ENCODE data around the gene VAX1.
A peak's percentile ranks its signal among the peaks of the same experiment; 100 is the strongest.
"Not testable (repeated sequence)": the region's sequence is repeated elsewhere in the genome, so short reads cannot be mapped to it uniquely, and the experiment has no call there.

VAX1 gene, protein sequence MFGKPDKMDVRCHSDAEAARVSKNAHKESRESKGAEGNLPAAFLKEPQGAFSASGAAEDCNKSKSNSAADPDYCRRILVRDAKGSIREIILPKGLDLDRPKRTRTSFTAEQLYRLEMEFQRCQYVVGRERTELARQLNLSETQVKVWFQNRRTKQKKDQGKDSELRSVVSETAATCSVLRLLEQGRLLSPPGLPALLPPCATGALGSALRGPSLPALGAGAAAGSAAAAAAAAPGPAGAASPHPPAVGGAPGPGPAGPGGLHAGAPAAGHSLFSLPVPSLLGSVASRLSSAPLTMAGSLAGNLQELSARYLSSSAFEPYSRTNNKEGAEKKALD

GRCh38 chr10:117137911-117138642 is at the start of gene VAX1:
TSS of gene VAX1 (minus strand) at chr10:117138270. CDS start at chr10:117138056, 214 bp downstream.
- DNase-seq (ENCODE audit: low read depth): no peak

DNA sequence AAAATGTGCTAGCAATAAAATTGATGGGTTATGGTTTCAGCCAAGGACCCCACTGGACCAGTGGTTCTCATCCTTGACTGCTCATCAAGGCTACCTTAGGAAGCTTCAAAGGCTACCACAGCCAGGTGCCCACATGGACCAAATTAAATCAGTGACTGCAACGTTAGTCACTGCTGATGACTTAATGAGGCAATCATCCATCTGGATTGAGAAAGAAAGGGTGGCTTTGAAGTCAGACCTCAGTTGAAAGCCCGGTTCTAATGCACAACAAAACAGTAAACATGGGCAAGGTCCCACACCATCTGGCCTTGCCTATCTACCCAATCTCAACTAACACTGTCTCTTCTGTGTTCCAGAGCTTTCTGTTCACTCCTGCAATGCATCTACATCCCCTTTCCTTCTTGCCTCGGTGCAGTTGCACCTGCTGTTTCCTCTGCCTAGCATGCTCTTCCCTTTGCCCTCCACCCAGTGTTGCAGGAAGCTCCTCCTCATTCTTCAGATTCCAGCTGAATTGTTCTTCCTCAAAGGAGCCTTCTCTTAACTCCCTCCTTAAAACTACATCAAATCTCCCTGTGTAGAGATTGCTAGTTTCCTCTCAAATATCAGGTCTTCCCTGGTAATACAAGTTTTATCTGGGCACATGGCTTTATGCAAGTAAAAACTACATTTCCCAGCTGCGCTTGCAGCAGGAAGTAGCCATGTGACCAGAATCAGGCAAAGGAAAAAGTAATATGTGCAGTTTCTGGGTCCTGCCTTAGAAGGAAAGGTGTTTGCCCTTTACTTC is 49.0 kb upstream of the VAX1 start:
- DNase-seq (ENCODE audit: low read depth): no peak

- DNase-seq (ENCODE audit: low read depth): not testable (repeated sequence)
Observed at GRCh38 chr10:117185817-117186216, 47.7 kb upstream of the VAX1 start.

DNA sequence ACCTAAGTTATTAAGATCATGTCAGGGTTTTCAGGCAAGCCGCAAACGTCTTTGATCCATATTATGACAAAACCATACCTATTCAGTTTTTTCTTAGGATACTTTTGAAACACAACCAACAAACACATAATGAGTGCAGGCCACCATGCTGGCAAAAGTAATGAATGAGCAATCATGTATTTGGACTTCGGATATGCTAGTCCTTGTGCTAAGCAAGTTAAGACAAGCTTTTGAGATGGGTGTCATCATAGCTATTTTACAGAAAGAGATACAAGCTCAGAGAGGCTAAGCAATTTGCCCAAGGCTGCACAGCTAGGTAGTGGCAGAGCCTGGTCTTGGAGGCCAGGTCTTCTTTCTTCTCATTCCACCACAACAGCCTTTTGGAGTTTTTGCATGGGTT is 46.8 kb upstream of the VAX1 start:
- no peak for DNase-seq (ENCODE audit: low read depth)

- DNase-seq (ENCODE audit: low read depth): no peak
Observed at GRCh38 chr10:117184296-117184695, 46.2 kb upstream of the VAX1 start.

- no peak for DNase-seq (ENCODE audit: low read depth)
Observed at GRCh38 chr10:117178190-117178589, 40.1 kb upstream of the VAX1 start.

- peak; percentile 60 for DNase-seq (ENCODE audit: low read depth)
Observed at GRCh38 chr10:117175901-117176534, 37.9 kb upstream of the VAX1 start.

DNA sequence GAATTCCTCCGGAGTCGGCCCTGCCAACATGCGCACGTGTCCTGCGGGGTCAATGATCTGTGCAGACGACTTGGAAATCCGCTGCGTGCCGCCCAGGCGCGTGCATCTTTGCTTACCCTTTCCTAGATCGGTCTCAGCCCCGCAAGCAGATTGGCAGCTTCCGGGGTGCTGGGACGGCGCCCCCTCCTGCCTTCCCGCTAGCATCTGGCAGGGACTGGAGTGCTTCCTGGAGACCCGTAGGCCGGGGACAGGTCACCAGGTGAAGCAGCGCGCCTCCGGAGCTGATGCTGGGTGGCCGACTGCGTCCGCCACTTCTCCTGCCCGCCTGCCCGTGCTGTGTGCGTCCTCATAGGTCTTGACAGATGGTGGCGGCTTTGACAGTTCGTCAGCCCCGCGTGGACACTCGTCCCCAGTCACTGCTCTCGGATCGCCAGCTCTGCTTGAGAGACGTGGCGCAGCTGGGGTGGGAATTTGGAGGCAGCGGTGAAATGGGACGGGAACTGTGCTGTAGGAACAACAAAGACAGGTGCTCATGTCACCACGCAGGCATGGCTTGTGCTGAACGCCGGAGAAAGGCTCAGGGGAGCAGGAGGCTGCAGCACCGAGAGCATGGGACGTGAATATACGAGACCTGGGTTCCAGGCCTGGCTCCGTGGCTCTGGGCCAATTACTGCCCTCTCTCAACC is 37.3 kb upstream of the VAX1 start:
- no peak for DNase-seq (ENCODE audit: low read depth)

- DNase-seq (ENCODE audit: low read depth): peak; percentile 29
Observed at GRCh38 chr10:117174439-117175214, 36.6 kb upstream of the VAX1 start.

DNA sequence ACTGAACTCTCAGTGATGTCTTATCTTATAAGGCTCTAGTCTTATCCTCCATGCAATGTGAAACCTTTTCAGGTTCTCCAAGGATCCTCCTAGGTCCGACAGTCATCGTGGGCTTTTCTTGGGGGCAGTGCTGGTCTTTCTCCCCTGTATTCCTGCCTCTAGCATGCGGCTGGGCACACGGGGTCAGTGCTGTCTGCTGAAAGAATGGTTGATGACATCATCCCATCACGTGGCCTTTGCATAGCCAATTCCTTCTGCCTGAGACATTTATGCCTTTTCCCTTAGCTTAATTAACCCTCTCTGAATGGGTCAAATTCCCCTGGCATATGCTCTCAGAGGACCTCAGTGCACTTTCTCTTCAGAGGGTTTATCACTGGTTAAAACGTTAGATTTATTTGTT is 32.2 kb upstream of the VAX1 start:
- DNase-seq (ENCODE audit: low read depth): no peak

DNA sequence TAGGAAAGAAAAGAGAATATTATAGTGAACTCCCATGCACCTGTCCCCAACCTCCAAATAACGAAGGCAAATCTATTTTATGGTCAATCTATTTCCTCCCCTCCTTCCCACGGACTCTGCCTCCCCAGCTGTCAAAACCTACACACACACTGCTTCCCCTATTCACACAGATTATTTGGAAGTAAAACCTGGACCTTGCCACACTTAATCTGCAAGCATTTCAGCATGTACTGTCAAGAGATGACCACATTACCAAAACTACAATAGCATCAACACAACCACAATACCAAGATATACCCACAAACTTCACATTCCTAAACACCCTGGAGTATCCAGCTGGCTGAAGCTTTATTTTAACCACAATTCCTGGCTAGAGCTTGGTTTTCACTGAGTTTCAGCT is 31.4 kb upstream of the VAX1 start:
- no peak for DNase-seq (ENCODE audit: low read depth)

GRCh38 chr10:117168729-117169128 is 30.7 kb upstream of the VAX1 start:
- DNase-seq (ENCODE audit: low read depth): no peak

DNA sequence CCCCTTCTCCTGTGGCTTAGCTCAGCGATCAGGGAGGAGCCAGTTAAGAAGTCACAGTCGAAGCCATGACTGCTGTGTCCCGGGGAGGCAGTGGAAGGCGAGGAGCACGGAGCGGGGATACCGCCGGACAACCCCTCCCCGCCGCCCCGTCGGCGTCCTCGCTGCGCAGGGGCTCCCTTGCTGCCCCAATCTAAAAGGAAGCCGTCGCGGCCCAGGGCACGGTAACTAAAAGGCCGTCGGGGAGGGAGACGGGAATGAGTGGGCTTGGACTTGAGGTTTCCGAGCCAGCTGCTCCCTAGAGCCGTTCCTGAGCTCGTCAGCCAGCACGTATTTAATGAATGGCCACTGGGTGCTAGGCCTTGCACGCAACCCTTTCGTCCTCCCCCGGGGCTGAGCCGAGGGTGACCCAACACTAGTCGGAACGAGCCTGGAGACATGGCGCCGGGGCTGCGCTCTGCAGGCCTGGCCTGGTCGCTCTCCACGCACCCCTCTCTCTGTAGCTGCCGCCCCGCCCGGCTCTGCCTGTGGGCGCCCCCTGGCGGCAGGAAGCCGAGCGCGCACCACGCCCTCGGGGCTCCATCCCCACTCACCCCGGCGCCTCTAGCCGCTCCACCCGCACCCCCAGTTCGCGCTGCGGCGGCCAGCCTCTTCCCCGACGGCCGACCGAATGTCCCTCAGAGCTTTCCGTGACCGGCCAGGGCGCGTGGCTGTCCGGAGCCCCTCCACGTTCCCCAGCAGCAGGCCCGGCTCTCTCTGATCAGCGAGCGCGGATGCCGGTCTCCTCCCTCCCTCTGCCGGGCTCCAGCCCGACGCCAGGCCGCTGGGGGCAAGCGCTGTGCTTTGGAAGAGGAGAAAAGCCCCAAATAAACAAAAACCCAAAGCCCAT is 30.0 kb upstream of the VAX1 start:
- peak; percentile 5 for DNase-seq (ENCODE audit: low read depth)

DNA sequence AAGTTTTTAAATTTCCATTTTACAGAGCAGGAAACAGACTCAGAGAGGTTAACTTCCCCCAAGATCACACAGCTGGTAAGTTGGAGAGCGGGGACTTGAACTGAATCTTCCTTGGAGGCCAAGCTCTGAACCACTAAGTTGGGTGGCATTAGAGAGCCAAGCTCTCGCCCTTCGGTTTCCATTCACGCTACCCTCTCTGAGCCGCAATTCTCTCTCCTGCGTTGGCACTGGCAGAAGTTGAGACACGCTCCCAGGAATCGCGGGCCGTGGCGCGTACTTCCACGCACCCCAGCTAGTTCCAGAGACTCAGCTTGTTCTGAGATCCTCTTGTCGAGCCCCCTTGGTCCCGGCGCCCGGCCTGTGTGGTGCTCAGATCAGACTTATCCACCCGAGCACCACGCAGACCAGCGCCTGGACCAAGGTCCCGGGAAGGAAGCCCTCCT is 29.3 kb upstream of the VAX1 start:
- no peak for DNase-seq (ENCODE audit: low read depth)

DNA sequence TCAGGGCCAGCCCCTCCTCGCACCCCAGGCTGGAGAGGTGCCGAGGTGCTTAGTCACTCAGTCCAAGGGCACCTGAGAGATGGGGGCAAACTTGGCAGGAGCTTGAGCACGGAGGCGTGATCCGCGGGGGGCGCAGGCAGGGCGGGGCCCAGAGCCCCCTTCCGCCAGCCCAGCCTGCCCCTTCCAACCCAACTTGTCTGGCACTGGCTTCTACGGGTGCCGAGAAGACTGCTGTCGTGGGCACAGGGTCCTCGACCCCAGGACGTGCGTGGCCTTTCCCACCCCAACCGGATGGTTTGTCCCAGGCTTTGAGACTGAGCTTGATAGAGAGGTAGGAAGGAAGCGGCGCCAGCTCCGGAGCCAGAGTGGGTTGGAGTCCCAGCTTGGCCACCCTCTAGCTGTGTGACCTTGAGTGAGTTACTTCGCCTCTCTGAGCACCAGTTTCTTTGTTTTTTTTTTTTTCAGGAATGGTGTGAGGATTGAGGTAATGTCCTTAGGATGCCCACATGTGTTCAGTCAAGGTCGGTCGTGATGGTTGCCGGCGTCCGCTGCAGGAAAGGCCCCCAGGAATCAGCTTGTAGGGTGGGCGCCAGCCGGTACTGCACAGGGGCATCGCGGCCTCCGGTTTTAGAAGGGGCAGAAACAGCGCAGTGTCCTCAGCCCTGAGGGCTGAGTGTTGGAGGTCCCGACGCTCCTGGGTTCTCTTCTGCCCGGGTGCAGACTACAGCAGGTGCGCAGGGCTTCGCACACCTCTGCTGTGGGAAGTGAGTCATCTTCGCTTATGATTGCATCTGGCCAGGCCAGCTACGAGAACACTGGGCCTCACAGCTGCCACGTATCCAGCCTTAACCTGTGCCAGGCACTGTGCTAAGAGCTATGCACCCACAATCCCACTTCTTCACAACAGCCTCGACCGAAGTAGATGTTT is 28.6 kb upstream of the VAX1 start:
- no peak for DNase-seq (ENCODE audit: low read depth)

DNA sequence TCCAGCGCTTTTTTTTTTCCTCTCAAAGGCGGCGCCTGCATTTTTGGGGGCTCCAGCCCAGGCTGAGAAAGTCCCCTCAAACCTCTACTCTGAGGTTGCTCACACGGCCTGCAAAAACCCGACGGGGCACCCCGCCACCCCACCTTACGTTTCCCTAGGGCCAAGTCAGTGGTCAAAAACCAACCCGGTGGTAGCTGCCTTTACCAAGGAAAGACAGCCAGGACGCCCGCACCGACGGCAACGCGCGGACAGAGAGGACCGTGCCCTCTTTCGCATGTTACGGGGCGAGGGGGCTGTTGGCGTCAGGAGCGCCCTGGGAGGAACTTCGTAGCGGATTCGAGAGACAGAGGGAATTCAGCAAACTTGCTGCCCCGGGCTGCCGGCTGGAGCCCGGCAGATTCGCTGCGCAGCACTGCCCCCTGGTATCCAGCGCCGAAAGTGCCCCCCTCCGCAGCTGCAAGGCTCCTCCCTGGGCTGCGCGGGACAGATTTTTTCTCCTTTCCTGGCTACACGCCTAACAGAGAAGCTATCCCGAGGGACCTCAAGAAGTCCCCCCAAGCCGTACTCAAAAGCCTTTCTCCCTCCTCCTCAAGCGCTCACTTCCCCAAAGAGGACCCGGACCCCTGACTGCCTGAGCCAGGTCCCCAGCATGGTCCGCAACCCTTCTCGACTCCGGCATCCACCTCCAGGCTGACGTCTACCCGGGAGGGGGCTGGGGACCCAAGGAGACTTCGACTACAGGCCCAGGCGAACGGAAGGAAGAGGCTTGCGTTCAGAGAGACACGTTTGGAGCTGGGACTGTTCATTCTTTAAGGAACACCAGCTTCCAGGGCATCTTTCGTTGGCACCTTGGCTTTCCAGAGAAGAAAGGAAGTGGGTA is 27.7 kb upstream of the VAX1 start:
- DNase-seq (ENCODE audit: low read depth): peak; percentile 16

Measured in fibroblast of the conjunctiva (primary cell).